A204.1 (cell line): ENCODE measurements around the gene FCHO1.

Source experiments
- FAIRE-seq: peaks from 2 replicates; lab custom pipeline; 2012; peaks lifted over from hg19 to GRCh38; lab: Jason Lieb, UNC

The FCHO1 gene

DNA sequence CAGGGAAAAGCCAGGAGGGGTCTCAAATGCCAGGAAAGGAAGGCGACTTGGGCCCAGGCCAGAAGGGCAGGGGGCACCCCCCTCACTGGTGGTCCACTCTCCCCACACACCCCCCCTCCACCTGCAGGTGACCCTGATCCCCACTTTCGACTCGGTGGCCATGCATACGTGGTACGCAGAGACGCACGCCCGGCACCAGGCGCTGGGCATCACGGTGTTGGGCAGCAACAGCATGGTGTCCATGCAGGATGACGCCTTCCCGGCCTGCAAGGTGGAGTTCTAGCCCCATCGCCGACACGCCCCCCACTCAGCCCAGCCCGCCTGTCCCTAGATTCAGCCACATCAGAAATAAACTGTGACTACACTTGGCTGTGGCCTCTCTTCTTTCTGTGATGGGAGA, 17.1 kb upstream of the FCHO1 start:
- no peak for FAIRE-seq

DNA sequence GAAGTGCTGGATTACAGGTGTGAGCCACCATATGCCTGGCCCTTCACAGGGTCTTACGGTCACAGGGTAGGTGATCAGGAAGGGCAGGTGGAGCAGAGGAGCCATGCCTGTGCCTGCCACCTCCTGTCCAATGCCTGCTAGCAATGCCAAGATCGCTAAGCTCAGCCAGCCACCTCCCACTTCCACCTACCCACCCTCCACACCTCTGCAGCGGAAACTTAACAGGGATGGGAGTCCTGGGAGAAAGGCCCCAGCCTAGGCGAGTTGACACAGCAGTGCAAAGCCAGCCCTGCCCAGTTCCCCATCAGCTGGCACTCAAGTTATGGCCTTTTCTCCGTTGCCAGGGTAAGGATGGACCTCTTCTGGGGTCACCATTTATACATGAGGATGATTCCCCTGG, 15.9 kb upstream of the FCHO1 start:
- FAIRE-seq, result no peak

DNA sequence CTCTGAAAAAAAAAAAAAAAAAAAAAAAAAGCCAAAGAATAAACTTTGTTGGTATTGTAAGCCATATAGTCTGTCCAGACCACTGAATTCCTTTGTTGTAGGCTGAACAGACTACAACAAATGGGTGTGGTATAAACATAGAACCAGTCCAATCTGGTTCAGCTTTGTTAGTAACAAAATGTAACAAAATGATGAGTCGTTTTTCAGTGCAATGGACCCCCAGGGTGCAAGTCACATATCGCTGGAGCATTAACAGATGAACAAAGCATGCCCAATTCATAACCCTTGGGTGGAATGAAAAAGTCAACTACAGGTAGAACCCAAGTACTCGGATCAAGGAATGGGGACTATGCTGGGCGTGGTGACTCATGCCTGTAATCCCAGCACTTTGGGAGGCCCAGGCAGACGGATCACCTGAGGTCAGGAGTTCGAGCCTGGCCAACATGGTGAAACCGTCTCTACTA, 13.6 kb upstream of the FCHO1 start:
- FAIRE-seq, result no peak

DNA sequence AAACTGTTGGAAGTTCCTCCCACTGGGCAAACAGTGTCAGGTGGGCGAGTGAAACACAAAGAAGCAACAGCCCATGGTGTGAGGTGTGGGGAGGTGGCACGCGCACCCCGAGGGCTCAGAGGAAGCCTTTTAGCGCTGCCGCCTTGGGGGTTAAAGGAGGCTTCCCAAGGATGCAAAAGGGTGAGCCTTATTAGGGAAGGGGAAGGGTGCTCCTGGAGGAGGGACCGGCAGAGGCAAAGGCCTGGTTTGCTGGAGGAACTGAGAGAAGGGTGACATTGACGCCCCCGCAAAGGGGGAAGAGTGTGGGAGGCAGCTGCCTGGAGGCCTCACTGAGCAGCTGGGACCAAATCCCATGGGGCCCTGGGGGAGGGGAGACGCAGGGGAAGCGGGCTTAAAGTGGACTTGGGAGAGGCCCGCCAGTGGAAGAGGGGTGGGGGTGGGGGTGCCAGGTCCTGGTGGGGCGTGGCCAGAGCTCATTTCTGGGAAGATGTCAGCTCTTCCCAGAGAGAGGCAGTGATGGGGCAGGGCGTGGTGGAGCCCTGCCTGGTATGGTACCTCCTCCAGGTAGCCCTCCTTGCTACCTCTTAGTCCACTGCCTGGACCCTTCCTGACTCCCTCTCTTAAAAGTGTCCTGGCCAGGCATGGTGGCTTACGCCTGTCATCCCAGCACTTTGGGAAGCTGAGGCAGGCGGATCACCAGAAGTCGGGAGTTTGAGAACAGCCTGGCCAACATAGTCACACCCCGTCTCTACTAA, 12.0 kb upstream of the FCHO1 start:
- no peak for FAIRE-seq

DNA sequence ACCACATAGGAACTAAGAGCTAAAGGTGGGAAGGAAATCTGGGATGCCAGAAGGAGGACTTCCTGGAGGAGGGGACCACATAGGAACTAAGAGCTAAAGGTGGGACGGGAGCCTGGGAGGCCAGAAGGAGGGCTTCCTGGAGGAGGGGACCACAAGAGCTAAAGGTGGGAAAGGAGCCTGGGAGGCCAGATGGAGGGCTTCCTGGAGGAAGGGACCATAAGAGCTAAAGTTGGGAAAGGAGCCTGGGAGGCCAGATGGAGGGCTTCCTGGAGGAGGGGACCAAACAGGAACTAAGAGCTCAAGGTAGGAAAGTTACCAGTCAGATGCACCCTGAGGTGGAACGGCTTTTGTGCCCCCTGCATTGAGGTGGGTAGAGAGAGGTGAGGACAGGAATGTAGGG, 9.8 kb upstream of the FCHO1 start:
- no peak for FAIRE-seq

DNA sequence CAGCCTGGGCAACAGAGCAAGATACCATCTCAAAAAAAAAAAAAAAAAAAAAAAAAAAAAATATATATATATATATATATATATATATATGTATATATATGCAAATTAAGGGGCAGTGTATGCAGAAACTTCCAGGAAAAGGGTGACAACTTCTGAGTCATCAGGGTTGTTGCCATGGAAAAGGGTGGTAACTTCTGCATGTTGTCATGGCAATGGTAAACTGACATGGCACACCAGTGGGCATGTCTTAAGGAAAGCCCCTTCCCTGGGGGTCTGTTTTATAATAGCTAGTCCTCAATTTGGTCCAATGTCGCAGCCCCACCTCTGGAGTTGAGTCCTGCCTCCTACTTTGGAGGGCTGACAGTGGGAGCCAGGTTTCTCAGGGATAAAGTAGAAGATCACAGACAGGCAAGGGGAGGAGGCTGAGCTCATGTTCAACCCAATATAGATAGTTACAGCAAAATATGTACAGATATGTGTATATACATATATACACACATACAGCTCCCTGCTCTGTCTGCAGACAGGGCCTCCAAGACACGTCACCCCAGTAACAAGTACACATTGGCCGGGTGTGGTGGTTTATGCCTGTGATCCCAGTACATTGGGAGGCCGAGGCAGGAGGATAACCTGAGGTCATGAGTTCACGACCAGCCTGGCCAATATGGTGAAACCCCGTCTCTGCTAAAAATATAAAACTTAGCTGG, 7.2 kb upstream of the FCHO1 start:
- no peak for FAIRE-seq

DNA sequence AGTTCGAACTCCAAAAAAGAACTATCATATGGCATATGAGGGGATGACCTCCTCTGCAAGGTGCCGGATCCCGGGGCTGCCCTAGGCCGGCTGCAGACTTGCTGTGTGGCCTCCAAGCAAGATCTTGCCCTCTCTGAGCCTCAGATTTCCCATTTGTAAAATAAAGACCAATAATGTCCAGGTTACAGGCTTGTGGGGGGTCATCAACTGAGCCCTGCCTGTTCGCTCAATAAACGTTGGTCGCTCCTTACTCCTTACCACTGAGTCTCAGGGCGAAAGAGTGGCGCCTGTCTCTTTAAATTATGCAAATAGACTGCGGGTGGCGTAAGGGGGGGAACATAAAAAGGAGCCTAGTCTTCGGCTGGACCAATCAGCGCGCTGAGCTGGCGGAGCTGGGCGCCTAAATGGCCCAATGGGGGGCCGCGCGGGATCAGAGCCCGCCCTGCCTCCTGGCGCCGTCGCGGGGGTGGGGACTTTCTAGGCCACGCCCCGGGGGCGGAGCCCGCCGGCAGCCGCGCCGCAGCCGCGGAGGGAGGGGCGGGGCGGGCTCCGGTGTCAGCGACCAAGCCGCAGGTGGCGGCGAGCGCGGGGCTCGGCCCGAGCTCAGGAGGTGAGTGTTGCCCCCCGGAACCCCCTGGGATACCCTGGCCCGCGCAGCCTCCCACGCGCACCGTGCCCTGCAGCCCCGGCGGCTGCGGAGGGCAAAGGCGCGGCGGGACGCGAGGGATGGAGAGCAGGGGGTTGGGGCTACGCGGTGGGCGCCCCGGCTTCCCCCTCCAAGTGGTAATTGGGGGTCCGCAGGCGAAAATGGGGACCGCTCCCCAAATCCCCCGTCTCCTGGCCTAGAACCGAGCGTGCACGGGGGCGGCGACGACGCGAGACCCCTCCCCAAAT, 3.8 kb upstream of the FCHO1 start:
- FAIRE-seq, result no peak

DNA sequence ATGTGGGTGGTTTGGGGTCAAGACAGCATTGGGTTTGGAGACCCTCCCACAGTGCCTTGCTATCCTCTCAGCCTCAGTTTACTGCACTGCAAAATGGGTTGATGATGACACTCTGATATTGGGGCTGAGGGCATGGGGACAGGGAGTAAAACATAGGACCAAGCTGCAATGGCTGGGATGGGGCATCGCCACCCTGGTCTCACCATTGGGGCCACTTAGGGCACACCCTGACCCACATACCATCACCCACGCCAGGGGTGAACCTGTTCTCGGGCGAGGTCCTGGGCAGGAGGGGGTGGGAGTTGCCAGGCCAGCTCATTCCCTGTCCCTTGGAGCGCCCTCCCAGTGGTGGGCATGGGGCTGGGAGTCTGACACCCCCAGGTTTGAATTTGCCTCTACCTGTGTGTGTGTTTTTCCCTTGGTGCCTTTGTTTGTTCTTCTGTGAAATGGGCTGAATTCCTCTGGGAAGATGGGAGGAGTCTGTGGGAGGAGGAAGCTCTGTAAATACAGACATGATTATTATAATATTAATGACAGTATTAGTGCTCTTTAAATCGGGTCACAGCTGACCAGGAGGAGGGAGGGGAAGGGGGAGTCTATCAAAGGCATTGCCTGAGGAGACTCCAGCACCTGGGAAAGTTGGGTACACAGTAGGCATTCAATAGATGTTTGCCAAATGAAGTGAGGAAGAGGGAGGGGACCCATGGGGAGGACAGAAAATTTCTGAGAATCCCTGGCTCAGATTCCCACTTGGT, 2.2 kb upstream of the FCHO1 start:
- no peak for FAIRE-seq

DNA sequence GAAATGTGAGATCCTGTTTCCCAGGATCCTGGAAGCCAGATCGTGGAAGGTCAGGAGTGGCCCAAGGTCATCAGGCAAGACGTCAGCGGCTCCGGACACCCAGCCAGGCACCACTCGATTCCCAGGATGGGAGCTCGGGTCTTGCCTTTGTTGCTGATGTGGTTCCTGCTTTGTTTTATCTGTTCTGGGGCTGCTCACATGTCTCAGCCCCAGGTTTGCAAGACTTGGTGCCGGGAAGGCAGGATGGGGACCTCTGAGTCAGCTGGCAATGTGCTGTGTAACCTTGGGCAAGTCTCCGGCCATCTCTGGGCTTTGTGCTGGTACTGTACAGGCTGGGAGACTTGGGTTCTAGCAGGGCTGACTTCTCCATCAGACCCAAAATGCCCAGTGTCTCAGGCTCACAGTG, 1.4 kb upstream of the FCHO1 start:
- no peak for FAIRE-seq

DNA sequence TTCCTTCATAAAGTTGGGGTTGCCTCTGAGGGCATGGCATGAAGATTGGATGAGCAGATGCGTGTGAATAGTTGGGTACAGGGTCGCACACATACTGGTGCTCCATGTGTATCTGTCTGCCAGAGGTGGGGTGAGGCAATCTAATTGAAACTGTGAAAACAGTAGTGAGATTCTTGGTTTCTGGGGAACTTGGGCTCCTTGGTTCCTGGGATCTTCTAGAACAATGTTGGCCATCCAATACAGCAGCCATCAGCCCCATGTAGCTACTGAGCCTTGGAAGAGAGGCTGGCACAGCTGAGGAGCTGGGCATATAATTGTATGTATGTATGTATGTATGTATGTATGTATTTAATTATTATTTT, 616 bp downstream of the FCHO1 start:
- FAIRE-seq, result no peak

DNA sequence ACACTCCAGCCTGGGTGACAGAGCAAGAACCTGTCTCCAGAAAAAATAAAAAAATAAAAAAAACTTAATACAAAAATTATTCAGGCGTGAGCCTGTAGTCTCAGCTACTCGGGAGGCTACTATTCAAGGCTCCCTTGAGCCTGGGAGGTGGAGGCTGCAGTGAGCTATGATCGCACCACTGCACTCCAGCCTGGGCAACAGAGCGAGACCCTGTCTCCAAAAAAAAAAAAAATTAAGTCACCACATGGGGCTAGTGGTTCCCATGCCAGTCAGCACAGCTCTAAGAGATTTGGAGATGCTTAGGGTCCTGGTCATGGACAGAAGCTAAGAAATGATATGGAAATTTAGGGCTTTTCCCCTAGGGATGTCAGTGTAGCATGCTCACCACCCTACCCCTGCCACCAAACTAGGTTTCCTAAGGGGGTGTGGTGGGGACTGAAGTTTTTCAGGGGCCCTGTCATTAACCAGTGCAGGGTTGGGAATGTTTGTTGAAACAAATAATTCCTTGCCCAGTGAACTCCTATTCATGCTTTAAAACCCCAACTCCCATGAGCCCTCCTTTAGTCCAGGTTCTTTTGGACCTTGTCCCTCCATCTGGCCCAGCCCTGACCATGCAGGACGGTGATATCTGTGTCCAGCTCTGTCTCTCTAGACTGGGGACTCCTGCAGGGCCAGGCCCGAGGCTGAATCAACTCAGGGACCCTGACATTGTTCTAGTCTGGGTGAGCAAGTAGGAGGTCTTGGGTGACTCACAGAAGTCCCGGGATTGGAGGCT, 1.8 kb downstream of the FCHO1 start:
- FAIRE-seq, result no peak

DNA sequence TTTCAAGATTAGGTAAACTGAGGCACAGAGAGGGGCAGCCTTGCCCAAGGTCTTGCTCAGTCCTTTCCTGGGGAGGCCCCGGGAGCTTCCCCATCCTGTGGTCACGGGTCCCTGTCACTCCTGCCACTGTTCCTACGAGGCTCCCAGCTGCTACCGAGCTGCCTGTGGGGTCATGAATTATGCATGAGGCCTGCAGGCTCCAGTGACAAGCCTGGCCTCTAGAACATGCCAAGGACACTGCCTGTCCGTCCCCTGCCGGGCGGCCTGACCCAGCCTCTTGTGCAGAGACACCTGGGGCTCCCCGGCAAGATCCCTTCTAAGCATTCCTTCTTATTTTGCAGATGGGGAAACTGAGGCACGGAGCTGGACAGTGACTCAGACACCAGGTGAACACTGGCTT, 2.7 kb downstream of the FCHO1 start:
- no peak for FAIRE-seq

DNA sequence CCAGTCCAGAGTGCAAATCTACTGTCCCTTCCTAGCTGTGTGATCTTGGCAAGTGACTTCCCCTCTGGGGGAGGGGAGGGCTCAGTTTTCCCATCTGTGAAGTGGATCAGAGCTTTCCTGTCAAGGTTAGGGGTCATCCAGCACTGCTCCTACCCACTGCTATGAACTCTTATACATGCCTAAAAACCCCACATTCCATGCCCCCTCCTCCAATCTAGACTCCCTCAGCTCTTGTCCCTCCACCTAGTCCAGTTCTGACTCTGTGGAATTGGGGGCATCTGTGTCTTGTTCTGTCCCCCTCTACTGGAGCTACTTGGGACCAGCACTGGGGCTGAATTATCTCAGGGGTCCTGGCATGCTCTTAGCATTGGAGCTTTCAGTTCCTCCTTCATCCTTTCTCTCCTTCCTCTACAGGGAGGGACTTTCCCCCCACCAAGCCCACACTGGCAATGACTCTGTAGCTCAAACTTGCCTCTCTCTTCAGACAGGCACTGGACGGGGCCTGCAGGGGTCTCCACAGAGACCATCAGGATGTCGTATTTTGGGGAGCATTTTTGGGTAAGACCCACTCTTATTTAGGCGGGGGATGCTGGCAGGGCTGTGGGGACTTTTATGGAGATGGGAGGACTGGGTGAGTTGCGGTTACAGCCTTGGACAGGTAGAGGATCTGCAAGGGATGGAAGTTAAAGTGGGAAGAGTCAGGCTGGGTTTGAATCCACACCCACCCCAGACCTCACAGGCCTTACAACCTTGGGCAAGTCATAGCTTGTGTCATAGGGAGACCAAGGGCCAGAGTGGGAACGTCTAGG, 3.6 kb downstream of the FCHO1 start:
- FAIRE-seq, result no peak

DNA sequence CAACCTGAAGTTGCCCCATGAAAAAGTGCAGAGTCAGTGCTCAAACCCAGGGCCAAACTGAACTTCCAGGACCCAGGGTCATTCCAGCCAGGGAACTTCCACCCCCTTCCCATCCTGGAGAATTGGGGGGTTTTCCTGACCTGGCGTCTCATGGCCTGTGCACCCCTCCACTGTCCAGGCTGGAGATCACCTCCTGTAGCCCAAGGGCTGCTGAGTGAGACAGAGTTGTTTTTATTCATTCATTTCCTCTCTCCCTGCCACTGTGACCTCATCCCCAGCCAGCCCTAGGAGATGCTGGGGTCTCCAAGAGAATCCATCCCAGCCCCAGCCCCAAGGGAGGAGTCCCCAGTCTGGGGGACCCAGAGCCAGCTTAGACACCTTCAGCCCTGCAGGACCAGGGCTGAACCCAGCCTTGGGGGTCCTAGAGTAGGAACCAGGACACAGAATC, 4.2 kb downstream of the FCHO1 start:
- no peak for FAIRE-seq

DNA sequence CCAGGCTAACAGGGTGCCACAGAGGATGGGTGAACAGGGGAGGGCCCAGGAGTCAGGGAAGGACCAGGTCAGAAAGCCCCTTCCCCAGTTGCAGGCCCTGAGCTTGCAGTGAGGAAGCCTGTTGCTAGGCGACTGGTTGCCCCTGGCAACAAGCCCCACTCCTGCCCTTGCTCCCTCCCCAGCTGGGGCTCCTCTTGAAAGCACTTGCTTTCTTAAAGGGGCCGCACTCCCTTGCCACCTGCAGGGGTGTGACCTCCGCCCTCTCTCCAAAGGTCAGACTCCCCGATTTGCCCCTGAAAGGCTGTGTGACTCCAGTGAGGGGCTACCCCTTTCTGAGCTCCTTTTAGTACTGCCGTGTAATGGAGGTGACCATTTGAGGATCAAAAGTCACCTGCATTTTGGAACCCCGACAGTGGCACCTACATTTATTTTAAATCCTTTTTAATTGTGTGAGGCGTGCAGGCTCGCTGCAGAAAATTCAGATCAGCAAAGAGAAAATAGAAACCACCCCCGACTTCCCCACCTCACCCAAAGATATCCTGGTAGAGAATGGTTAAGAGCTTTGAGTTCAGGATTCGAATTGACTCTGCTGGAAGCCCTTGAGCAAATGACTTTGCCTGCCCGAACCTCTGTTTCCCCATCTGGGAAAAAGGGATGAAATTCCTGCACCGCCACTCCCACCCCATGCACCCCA, 4.8 kb downstream of the FCHO1 start:
- no peak for FAIRE-seq

DNA sequence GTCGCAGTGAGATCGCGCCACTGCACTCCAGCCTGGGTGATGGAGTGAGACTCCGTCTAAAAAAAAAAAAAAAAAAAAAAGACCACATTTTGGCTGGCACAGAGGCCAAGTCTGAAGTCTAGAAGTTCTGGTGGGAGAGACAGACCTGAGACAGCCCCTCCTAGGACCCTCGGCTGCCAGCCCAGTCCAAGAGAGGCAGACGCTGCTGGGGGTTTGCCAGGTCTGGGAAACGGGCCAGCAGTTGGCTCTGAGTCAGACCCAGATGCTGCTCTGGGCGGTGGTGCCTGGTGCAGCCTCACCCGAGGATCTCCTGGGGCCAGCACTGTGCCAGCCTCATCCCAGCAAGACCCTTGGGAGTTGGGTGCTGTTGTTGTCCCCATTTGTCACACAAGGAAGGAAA, 5.8 kb downstream of the FCHO1 start:
- FAIRE-seq, result no peak

DNA sequence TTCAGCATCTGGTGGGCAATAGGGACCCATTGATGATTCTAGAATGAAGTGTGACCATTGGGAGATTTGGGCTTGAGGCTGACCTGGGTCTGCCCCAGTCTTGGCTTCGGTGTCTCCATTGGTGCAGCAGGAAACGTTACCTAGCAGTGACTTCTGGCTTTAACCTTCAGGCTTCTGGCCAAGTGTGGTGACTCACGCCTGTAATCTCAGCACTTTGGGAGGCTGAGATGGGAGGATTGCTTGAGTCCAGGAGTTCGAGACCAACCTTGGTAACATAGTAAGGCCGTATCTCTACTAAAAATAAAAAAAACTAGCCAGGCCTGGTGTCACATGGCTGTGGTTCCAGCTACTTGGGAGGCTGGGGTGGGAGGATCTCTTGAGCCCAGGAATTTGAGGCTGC, 7.2 kb downstream of the FCHO1 start:
- no peak for FAIRE-seq

DNA sequence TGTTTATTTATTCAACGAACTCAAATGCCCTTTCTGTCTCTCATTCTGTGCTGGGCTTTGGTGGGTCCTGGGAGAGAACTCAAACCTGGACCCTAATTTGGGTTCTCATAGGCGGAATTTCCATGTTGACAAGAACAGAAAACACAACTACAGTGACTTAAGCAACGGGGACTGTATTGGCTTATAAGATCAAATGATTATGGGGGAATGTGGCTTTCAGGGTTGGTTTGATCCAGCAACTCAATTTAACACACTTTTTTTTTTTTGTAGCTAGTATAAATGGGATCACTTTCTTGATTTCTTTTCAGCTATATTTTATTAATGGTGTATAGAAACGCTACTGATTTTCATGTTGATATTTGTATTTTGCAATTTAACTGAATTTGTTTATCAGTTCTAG, 9.9 kb downstream of the FCHO1 start:
- no peak for FAIRE-seq

DNA sequence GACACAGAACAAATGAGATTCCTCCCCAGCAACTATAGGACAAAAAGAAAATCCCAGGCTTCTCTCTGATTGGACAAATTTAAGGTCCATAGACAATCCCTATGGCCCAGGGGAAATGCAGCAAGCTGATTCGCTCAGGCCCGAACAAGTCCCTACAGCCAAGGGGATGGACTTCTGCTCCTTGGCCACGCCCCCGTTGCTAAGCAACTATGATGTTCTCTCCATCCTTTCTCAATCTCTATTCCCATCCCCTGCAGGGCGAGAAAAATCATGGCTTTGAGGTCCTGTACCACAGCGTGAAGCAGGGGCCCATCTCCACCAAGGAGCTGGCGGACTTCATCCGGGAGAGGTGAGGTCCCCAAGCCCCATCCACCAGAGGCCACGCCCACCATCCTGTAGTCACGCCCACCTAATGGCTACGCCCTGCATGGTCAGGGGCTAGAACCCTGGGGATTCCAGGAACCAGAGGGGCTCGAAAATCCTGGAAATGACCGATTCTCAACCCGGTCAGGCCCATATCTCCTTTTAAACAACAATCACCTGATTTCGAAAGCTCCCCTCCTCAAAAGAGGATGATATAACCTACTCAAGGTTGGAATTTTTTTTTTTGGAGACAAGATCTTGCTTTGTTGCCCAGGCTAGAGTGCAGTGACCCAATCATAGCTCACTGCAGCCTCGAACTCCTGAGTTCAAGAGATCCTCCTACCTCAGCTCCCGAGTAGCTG, 11.4 kb downstream of the FCHO1 start:
- FAIRE-seq, result no peak
